ENCODE measurements around the gene SYP. TPM values are rescaled to one million over a fixed set of nuclear protein-coding genes. Genes with fewer than 3 reads are reported as not detected.

The SYP gene
- total and polyA plus RNA-seq, 2 experiments from 2014 or later: 1.4 to 2.1 TPM

- no peak for TF ChIP-seq EZH2phosphoT487 (IDR thresholded peaks at IDR 0.05; ENCODE audit: low read depth, severe bottlenecking, unreplicated experiment)
- TF ChIP-seq EZH2 (IDR thresholded peaks at IDR 0.05; ENCODE audit: borderline replicate concordance): no peak
- Histone ChIP-seq H3K4me2 (no peak overlapping the region), H3K4me1 (ENCODE audit: insufficient read depth) (no peaks in the 10 kb centered on the region), H3K9me3 (ENCODE audit: low read depth) (no peaks in the 10 kb centered on the region), H2AFZ (no peak overlapping the region), H4K20me1 (ENCODE audit: insufficient read depth, poor library complexity, severe bottlenecking) (no peaks in the 10 kb centered on the region), H3K27ac (no peak overlapping the region), H3K36me3 (replicated peaks; ENCODE audit: insufficient read depth, low read depth) (no peaks in the 10 kb centered on the region), H3K27me3 (no peaks in the 10 kb centered on the region), H3K9me2 (replicated peaks; ENCODE audit: insufficient read depth) (no peaks in the 10 kb centered on the region), H3K4me3 (no peak overlapping the region), H3K79me2 (no peaks in the 10 kb centered on the region)
- WGBS (ENCODE audit: low lambda C conversion rate, missing lambda C conversion rate): 80% methylated on average over 8 of the region's 8 CpGs
- no peak for DNase-seq (ENCODE audit: low spot score)
Observed at GRCh38 chrX:49210406-49210805, 10.4 kb upstream of the SYP start.

GRCh38 chrX:49209434-49210251 is 9.7 kb upstream of the SYP start:
- no peaks in the 10 kb centered on the region for H3K27me3 ChIP-seq
- H3K9me2 ChIP-seq (replicated peaks; ENCODE audit: insufficient read depth): no peaks in the 10 kb centered on the region
- TF ChIP-seq EZH2 (IDR thresholded peaks at IDR 0.05; ENCODE audit: borderline replicate concordance) (no peak), CTCF (IDR thresholded peaks at IDR 0.05; ENCODE audit: poor library complexity) (no peak), EZH2phosphoT487 (IDR thresholded peaks at IDR 0.05; ENCODE audit: low read depth, severe bottlenecking, unreplicated experiment) (no peak)
- H3K4me2 ChIP-seq: no peak overlapping the region
- no peaks in the 10 kb centered on the region for H3K9me3 ChIP-seq (ENCODE audit: low read depth)
- no peaks in the 10 kb centered on the region for H3K36me3 ChIP-seq (replicated peaks; ENCODE audit: insufficient read depth, low read depth)
- no peak overlapping the region for H2AFZ ChIP-seq
- WGBS (ENCODE audit: low lambda C conversion rate, missing lambda C conversion rate): 64% methylated on average over 28 of the region's 28 CpGs
- H3K4me3 ChIP-seq: no peak overlapping the region
- H3K27ac ChIP-seq: no peak overlapping the region
- H3K4me1 ChIP-seq (ENCODE audit: insufficient read depth): no peaks in the 10 kb centered on the region
- H3K79me2 ChIP-seq: no peaks in the 10 kb centered on the region
- no peak for DNase-seq (ENCODE audit: low spot score)
- H4K20me1 ChIP-seq (ENCODE audit: insufficient read depth, poor library complexity, severe bottlenecking): no peaks in the 10 kb centered on the region

- H3K9me2 ChIP-seq (replicated peaks; ENCODE audit: insufficient read depth): no peaks in the 10 kb centered on the region
- no peaks in the 10 kb centered on the region for H3K27me3 ChIP-seq
- H3K4me2 ChIP-seq: no peak overlapping the region
- no peak overlapping the region for H2AFZ ChIP-seq
- 81% methylated on average over 5 of the region's 5 CpGs for WGBS (ENCODE audit: low lambda C conversion rate, missing lambda C conversion rate)
- no peaks in the 10 kb centered on the region for H3K4me1 ChIP-seq (ENCODE audit: insufficient read depth)
- DNase-seq (ENCODE audit: low spot score): no peak
- TF ChIP-seq EZH2phosphoT487 (IDR thresholded peaks at IDR 0.05; ENCODE audit: low read depth, severe bottlenecking, unreplicated experiment) (no peak), EZH2 (IDR thresholded peaks at IDR 0.05; ENCODE audit: borderline replicate concordance) (no peak), CTCF (IDR thresholded peaks at IDR 0.05; ENCODE audit: poor library complexity) (no peak)
- no peaks in the 10 kb centered on the region for H3K79me2 ChIP-seq
- H3K36me3 ChIP-seq (replicated peaks; ENCODE audit: insufficient read depth, low read depth): no peaks in the 10 kb centered on the region
- H3K27ac ChIP-seq: no peak overlapping the region
- H3K9me3 ChIP-seq (ENCODE audit: low read depth): no peaks in the 10 kb centered on the region
- no peak overlapping the region for H3K4me3 ChIP-seq
- no peaks in the 10 kb centered on the region for H4K20me1 ChIP-seq (ENCODE audit: insufficient read depth, poor library complexity, severe bottlenecking)
Observed at GRCh38 chrX:49208399-49208798, 8.4 kb upstream of the SYP start.

GRCh38 chrX:49206543-49206942 is 6.5 kb upstream of the SYP start:
- Histone ChIP-seq H4K20me1 (ENCODE audit: insufficient read depth, poor library complexity, severe bottlenecking) (no peaks in the 10 kb centered on the region), H3K36me3 (replicated peaks; ENCODE audit: insufficient read depth, low read depth) (no peaks in the 10 kb centered on the region), H3K79me2 (no peaks in the 10 kb centered on the region), H3K4me1 (ENCODE audit: insufficient read depth) (no peaks in the 10 kb centered on the region), H3K27me3 (no peaks in the 10 kb centered on the region), H3K9me3 (ENCODE audit: low read depth) (no peaks in the 10 kb centered on the region), H3K4me2 (no peak overlapping the region), H3K9me2 (replicated peaks; ENCODE audit: insufficient read depth) (no peaks in the 10 kb centered on the region), H2AFZ (no peak overlapping the region), H3K27ac (no peak overlapping the region), H3K4me3 (no peak overlapping the region)
- TF ChIP-seq EZH2 (IDR thresholded peaks at IDR 0.05; ENCODE audit: borderline replicate concordance): no peak
- TF ChIP-seq EZH2phosphoT487 (IDR thresholded peaks at IDR 0.05; ENCODE audit: low read depth, severe bottlenecking, unreplicated experiment): no peak
- no peak for TF ChIP-seq CTCF (IDR thresholded peaks at IDR 0.05; ENCODE audit: poor library complexity)
- 86% methylated on average over 7 of the region's 8 CpGs for WGBS (ENCODE audit: low lambda C conversion rate, missing lambda C conversion rate)
- DNase-seq (ENCODE audit: low spot score): no peak

All from hepatocyte (in vitro differentiated cells).